GM12891 (cell line): ENCODE measurements around the gene JADE1.

Experiments used
- POLR2A ChIP-seq: IDR thresholded peaks from 2 replicates; pipeline ENCODE4 v1.6.1; 2011; ENCODE audit warnings: low read depth, low read length, control low read depth
- POLR2AphosphoS5 ChIP-seq: IDR thresholded peaks from 2 replicates; pipeline ENCODE4 v1.6.1; 2011; ENCODE audit warnings: low read depth, low read length, control low read depth
- SPI1 ChIP-seq: IDR thresholded peaks from 2 replicates; pipeline ENCODE4 v1.6.1; 2011; ENCODE audit warnings: low read depth, low read length, control low read depth
- TAF1 ChIP-seq: IDR thresholded peaks from 2 replicates; pipeline ENCODE4 v1.6.1; 2011; ENCODE audit warnings: low read depth, low read length, control low read depth

- no peak for TF ChIP-seq TAF1
- TF ChIP-seq POLR2A = no peak
- TF ChIP-seq POLR2AphosphoS5 = no peak
- no peak for TF ChIP-seq SPI1
Observed at GRCh38 chr4:128858879-128859671, 49.6 kb downstream of the JADE1 start.
